Tibial nerve (tissue), 4 donors: ENCODE data around the gene GPATCH2.

Experiments used
- EP300 ChIP-seq, 2 donors: sonication (generic); formaldehyde crosslinking; IDR thresholded peaks; one replicate each; pipeline ENCODE4 v1.6.1; 2017; ENCODE audit warnings: antibody characterized with exemption in 2 of 2, mild to moderate bottlenecking in 1 of 2
- POLR2A ChIP-seq, 2 donors: fragments of 450-650 bp; IDR thresholded peaks; one replicate each; pipeline ENCODE4 v1.6.1; 2017; ENCODE audit warnings: antibody characterized with exemption in 2 of 2, mild to moderate bottlenecking in 2 of 2, moderate library complexity in 2 of 2
- TF ChIP-seq, protein P1 (sequence below), 5 experiments: fragments of 200-600 bp in 3 of 5; fragments of 450-650 bp in 2 of 5; sonication (generic) in 3 of 5; IDR thresholded peaks; one replicate each; pipeline ENCODE4 v1.5.1; 2016 to 2019; ENCODE audit warnings: antibody characterized with exemption in 5 of 5, mild to moderate bottlenecking in 3 of 5, moderate library complexity in 2 of 5

DNA sequence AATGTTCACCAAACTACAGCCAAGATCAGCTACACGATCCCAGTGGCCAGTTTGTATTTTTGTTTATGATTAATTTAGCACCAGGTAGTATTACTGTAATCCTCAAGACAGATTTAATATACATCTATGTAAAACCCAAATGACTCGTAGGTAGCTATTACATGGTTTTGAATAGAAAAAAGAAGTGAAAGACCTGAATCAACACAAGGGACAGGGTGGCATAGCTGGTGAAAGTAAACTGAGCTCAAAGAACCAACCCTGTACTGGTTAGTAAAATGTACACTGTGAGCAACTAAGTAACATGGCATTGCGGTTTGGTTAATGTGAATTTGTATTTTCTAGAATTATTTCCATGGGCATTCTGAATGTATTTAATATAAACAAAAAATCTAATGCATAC, 8.8 kb downstream of the GPATCH2 start:
- TF ChIP-seq, protein P1, sequence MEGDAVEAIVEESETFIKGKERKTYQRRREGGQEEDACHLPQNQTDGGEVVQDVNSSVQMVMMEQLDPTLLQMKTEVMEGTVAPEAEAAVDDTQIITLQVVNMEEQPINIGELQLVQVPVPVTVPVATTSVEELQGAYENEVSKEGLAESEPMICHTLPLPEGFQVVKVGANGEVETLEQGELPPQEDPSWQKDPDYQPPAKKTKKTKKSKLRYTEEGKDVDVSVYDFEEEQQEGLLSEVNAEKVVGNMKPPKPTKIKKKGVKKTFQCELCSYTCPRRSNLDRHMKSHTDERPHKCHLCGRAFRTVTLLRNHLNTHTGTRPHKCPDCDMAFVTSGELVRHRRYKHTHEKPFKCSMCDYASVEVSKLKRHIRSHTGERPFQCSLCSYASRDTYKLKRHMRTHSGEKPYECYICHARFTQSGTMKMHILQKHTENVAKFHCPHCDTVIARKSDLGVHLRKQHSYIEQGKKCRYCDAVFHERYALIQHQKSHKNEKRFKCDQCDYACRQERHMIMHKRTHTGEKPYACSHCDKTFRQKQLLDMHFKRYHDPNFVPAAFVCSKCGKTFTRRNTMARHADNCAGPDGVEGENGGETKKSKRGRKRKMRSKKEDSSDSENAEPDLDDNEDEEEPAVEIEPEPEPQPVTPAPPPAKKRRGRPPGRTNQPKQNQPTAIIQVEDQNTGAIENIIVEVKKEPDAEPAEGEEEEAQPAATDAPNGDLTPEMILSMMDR (IDR thresholded peaks at IDR 0.05) = no peak
- no peak for TF ChIP-seq POLR2A (IDR thresholded peaks at IDR 0.05)
- no peak for TF ChIP-seq EP300 (IDR thresholded peaks at IDR 0.05)
